Frontal cortex (tissue), 4 donors: Measurements from ENCODE around the gene SKIDA1. TPM values are rescaled to one million over a fixed set of nuclear protein-coding genes. Genes with fewer than 3 reads are reported as not detected.

Experiments
- DNase-seq, 2 donors: peaks; one replicate each; pipeline ENCODE4 v3.0.0; 2012; ENCODE audit warnings: low spot score in 2 of 2
- FAIRE-seq: peaks from 2 replicates; lab custom pipeline; 2012; peaks lifted over from hg19 to GRCh38; lab: Jason Lieb, UNC
- small RNA-seq: library from RNA; depleted of rRNA; stranded (forward); fragments of <200 nt; gene quantifications from one replicate; pipeline ENCODE3, GENCODE V24; 2014
- total RNA-seq: library from RNA; depleted of rRNA; stranded (reverse); fragments of >200 nt; gene quantifications from one replicate; pipeline ENCODE4 v1.2.3, GENCODE V29; 2014
- donor health status: control.
- donor health status: control.
- donor health status: control.

Gene SKIDA1
- total RNA-seq, 1 donor from 2014 or later: 11.0 TPM

GRCh38 chr10:21490028-21490710 lies 35.3 kb downstream of the SKIDA1 start:
- DNase-seq (no peak), FAIRE-seq (no peak)

GRCh38 chr10:21488957-21489446 lies 36.5 kb downstream of the SKIDA1 start:
- FAIRE-seq (no peak), DNase-seq (no peak)

GRCh38 chr10:21488246-21488956 lies 37.1 kb downstream of the SKIDA1 start:
- no peak for DNase-seq
- FAIRE-seq: no peak

- FAIRE-seq: no peak
- no peak for DNase-seq
Observed at GRCh38 chr10:21487416-21488180, 37.9 kb downstream of the SKIDA1 start.

DNA sequence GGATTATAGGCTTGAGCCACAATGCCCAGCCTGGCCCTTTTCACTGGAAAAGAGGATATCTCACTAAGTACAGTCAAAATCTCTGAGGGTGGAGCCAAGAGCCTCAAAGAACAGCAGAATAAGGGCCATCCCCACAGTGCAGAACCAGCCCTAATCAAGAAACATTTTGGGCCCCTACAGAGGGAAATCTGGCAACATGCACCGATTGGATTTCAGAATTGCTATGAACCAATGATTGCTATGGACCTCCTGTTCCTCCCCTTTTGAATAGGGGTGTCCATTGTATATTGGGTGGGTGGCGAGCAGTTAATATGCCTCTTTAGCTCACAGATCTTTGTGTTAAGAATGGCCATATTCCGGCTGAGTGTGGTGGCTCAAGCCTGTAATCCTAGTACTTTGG lies 42.7 kb downstream of the SKIDA1 start:
- DNase-seq (no peak), FAIRE-seq (no peak)

- DNase-seq (no peak), FAIRE-seq (no peak)
Observed at GRCh38 chr10:21481407-21481806, 44.1 kb downstream of the SKIDA1 start.

DNA sequence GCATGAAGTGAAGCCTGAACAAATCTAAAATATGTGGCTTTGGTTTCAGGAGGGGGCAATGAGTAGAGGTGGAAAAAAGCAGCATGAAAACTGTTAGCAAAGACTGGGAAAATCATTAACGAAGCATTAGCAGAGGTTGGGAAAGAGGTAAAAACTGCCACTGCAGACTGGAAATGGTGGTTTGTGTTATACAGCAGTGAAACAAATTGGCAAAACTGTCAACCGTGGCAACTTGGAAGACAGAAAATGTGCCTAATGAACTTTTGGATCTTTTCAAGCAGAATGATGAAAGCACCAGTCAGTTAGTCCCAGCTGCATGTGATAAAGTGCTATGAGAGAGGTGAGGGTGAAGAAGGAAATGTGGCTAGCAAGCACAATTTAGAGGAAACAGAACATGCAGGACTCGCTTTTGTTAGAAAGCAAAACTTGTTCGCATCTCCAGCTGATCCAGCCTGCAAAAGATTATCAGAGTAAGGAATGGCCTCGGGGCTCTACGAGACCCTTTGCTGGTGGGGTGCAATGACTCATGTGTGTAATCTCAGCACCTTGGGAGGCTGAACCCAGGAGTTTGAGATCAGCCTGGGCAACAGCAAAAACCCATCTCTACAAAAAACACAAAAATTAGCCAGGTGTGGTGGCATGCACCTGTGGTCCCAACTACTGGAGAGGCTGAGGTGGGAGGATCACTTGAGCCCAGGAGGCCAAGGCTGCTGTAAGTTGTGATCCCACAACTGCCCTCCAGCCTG lies 45.7 kb downstream of the SKIDA1 start:
- FAIRE-seq (no peak), DNase-seq (no peak)

DNA sequence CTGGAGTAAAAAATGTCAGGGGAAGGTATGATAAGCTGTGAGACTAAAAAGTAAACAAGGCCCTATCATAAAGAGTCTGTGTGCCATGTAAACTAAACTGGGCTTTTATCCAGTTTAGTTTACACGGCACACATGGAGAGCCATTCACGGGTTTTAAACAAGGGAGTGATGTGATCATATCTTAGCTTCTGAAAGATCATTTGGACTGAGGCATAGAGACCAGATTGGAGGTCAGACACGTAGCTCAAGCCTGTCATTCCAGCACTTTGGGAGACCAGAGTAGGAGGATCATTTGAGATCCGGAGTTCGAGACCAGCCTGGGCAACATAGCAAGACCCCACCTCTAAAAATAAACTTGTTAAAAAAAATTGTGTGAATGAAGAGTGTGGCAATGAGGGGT lies 50.1 kb downstream of the SKIDA1 start:
- FAIRE-seq: no peak
- no peak for DNase-seq

DNA sequence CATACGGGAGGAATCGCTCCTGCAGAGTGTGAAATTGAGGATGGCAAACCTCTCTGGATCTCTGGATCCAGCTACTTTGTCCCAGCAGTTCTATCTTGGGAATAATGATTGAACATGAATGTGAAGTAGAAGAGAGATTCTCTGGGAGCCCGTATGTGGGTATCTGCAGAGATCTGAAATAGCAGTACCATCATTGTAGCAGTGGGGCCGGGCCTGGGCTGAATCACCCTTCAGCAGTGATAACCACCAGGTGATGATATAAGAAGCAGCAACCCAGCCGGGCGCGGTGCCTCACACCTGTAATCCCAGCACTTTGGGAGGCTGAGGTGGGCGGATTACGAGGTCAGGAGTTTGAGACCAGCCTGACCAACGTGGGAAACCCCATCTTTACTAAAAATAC lies 51.9 kb downstream of the SKIDA1 start:
- DNase-seq (no peak), FAIRE-seq (no peak)

DNA sequence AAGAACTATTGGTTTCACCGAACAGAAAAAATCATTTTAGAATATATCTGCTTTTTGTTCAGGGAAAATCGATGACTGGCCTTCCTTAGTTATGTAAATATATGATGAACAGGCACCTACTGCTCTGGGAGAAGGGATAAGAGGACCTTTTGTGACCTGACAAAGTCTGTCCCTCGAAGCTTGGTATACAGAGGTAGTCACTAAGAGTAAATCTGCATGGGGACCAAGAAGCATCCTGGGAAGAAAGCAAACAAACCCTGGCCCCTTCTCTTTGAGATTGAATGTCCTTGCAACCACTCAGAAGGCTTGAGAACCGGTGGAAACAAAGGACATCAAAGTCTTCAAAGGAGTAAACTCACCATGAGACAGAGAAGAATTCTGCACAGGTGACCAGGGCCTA lies 52.3 kb downstream of the SKIDA1 start:
- no peak for FAIRE-seq
- DNase-seq: no peak

GRCh38 chr10:21468086-21468485 lies 57.4 kb downstream of the SKIDA1 start:
- DNase-seq (no peak), FAIRE-seq (no peak)

GRCh38 chr10:21467633-21468032 lies 57.8 kb downstream of the SKIDA1 start:
- FAIRE-seq: no peak
- DNase-seq: no peak

DNA sequence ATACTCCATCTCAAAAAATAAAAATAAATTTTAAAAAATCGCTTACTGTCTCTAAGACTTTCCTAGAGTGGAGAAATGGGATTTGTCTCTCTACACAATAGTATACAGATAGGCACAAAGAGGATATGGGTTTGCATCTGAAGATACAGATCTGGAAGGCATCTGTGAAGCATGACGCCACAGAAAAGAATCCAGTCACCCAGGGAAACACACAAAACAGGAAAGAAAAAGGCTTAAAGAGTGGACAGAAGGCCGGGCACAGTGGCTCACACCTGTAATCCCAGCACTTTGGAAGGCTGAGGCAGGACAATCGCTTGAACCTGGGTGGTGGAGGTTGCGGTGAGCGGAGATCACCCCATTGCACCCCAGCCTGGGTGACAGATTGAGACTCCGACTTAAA lies 61.3 kb downstream of the SKIDA1 start:
- FAIRE-seq (no peak), DNase-seq (no peak)

Small RNA genes within 50 kb of the gene (small RNA-seq; reads per million reads assigned to genes)
- gene MIR1915 (0.20 reads per million), gene RF00019 (not detected), gene RNU6-306P (not detected)

Other genes with a start within 250 kb of the SKIDA1 start
- gene MLLT10, start 8.6 kb upstream of the SKIDA1 start, total RNA-seq: 35.9 TPM